SU-DHL-6 (cell line): ENCODE results near the gene PRDM16.

Source experiments
- H2AFZ ChIP-seq: fragments of 200-600 bp; sonication (generic); 2 replicates; pipeline ENCODE4 v1.6.1; 2014; ENCODE audit warnings: low read depth, mild to moderate bottlenecking, moderate library complexity, mixed read lengths, antibody characterized with exemption, low read length; ENCODE audit not compliant: severe bottlenecking
- H3F3A ChIP-seq: fragments of 200-600 bp; shearing (Covaris generic); 2 replicates; pipeline ENCODE4 v1.6.0; 2016; ENCODE audit warnings: antibody characterized with exemption, mild to moderate bottlenecking; ENCODE audit not compliant: insufficient read depth
- H3K27ac ChIP-seq: fragments of 200-600 bp; sonication (generic); 2 replicates; pipeline ENCODE4 v1.5.1; 2016; ENCODE audit warnings: low read depth, mild to moderate bottlenecking, low read length, moderate library complexity, mixed read lengths
- H3K27me3 ChIP-seq: fragments of 200-600 bp; sonication (generic), shearing (Covaris generic); 2 replicates; pipeline ENCODE4 v1.6.0; 2014; ENCODE audit warnings: mild to moderate bottlenecking, low read length
- H3K36me3 ChIP-seq: fragments of 200-600 bp; sonication (generic); 2 replicates; pipeline ENCODE4 v1.6.1; 2014; ENCODE audit warnings: mild to moderate bottlenecking, low read length, mixed read lengths
- H3K4me2 ChIP-seq: fragments of 300-600, 200-600 bp; shearing (Covaris generic), sonication (generic); 2 replicates; pipeline ENCODE4 v1.6.0; 2014; ENCODE audit warnings: low read length, low read depth, mild to moderate bottlenecking; ENCODE audit not compliant: poor library complexity, severe bottlenecking
- H3K4me3 ChIP-seq: fragments of 200-600 bp; sonication (generic); 2 replicates; pipeline ENCODE4 v1.5.1; 2014; ENCODE audit warnings: antibody characterized with exemption, low read length, mild to moderate bottlenecking, mixed read lengths; ENCODE audit not compliant: insufficient read depth, poor library complexity, severe bottlenecking
- H3K79me2 ChIP-seq: fragments of 200-600 bp; sonication (generic); 2 replicates; pipeline ENCODE4 v1.6.1; 2014; ENCODE audit warnings: mild to moderate bottlenecking, low read length, moderate library complexity; ENCODE audit not compliant: insufficient read depth
- H3K9ac ChIP-seq: fragments of 200-600 bp; sonication (generic); 2 replicates; pipeline ENCODE4 v1.7.0; 2014; ENCODE audit warnings: mild to moderate bottlenecking, low read length
- H3K9me2 ChIP-seq: fragments of 200-600 bp; sonication (generic); replicated peaks from 2 replicates; pipeline ENCODE4 v1.6.1; 2014; ENCODE audit warnings: low read length; ENCODE audit not compliant: insufficient read depth
- H3K9me3 ChIP-seq: fragments of 200-600 bp; sonication (generic); 2 replicates; pipeline ENCODE4 v1.6.1; 2014; ENCODE audit warnings: low read length, mixed read lengths; ENCODE audit not compliant: insufficient read depth
- H4K20me1 ChIP-seq: fragments of 200-600 bp; sonication (generic); 2 replicates; pipeline ENCODE4 v1.6.1; 2014; ENCODE audit warnings: low read depth, mild to moderate bottlenecking, antibody characterized with exemption, low read length, moderate library complexity, mixed read lengths
- CTCF ChIP-seq: fragments of 200-600 bp; sonication (generic); IDR thresholded peaks from one replicate; pipeline ENCODE4 v1.5.1; 2017; ENCODE audit warnings: antibody characterized with exemption, mild to moderate bottlenecking, low read length, moderate library complexity; ENCODE audit not compliant: insufficient read depth, poor library complexity, severe bottlenecking
- EZH2phosphoT487 ChIP-seq: fragments of 200-600 bp; sonication (generic), shearing (Covaris generic); conservative IDR thresholded peaks from 2 replicates; pipeline ENCODE4 v1.6.1; 2018; ENCODE audit warnings: mild to moderate bottlenecking, antibody characterized with exemption, low read length, moderate library complexity, mixed read lengths

PRDM16 gene

GRCh38 chr1:3464649-3465025, 395.6 kb downstream of the PRDM16 start:
- no peak overlapping the region for H3K9ac ChIP-seq
- TF ChIP-seq EZH2phosphoT487 (no peak), CTCF (no peak)
- no peaks in the 10 kb centered on the region for H4K20me1 ChIP-seq
- no peaks in the 10 kb centered on the region for H3K79me2 ChIP-seq
- H3K27me3 ChIP-seq: no peaks in the 10 kb centered on the region
- no peaks in the 10 kb centered on the region for H3K36me3 ChIP-seq
- H3F3A ChIP-seq: no peaks in the 10 kb centered on the region
- H3K4me3 ChIP-seq: no peak overlapping the region
- H3K9me2 ChIP-seq: no peaks in the 10 kb centered on the region
- no peak overlapping the region for H3K4me2 ChIP-seq
- H3K27ac ChIP-seq: no peak overlapping the region
- H3K9me3 ChIP-seq: no peaks in the 10 kb centered on the region
- H2AFZ ChIP-seq: no peak overlapping the region

GRCh38 chr1:3465091-3465934, 396.3 kb downstream of the PRDM16 start:
- Histone ChIP-seq H3K27me3 (no peaks in the 10 kb centered on the region), H4K20me1 (no peaks in the 10 kb centered on the region), H3F3A (no peaks in the 10 kb centered on the region), H3K9me2 (no peaks in the 10 kb centered on the region), H2AFZ (no peak overlapping the region), H3K27ac (no peak overlapping the region), H3K79me2 (no peaks in the 10 kb centered on the region), H3K9ac (no peak overlapping the region), H3K9me3 (no peaks in the 10 kb centered on the region), H3K4me2 (no peak overlapping the region), H3K36me3 (no peaks in the 10 kb centered on the region), H3K4me3 (no peak overlapping the region)
- TF ChIP-seq EZH2phosphoT487: no peak
- TF ChIP-seq CTCF: no peak

GRCh38 chr1:3465935-3466321, 396.9 kb downstream of the PRDM16 start:
- H3F3A ChIP-seq: no peaks in the 10 kb centered on the region
- no peaks in the 10 kb centered on the region for H3K79me2 ChIP-seq
- no peak overlapping the region for H3K4me2 ChIP-seq
- no peaks in the 10 kb centered on the region for H3K36me3 ChIP-seq
- H2AFZ ChIP-seq: no peak overlapping the region
- no peak for TF ChIP-seq EZH2phosphoT487
- H3K9ac ChIP-seq: no peak overlapping the region
- H3K9me2 ChIP-seq: no peaks in the 10 kb centered on the region
- H3K4me3 ChIP-seq: no peak overlapping the region
- H3K9me3 ChIP-seq: no peaks in the 10 kb centered on the region
- no peaks in the 10 kb centered on the region for H3K27me3 ChIP-seq
- H4K20me1 ChIP-seq: no peaks in the 10 kb centered on the region
- H3K27ac ChIP-seq: no peak overlapping the region

- Histone ChIP-seq H3K9me3 (no peaks in the 10 kb centered on the region), H3K36me3 (no peaks in the 10 kb centered on the region), H3K27ac (no peak overlapping the region), H3K4me3 (no peak overlapping the region), H2AFZ (no peak overlapping the region), H3K9ac (no peak overlapping the region), H4K20me1 (no peaks in the 10 kb centered on the region), H3K79me2 (no peaks in the 10 kb centered on the region), H3F3A (no peaks in the 10 kb centered on the region), H3K9me2 (no peaks in the 10 kb centered on the region), H3K4me2 (no peak overlapping the region), H3K27me3 (no peaks in the 10 kb centered on the region)
- TF ChIP-seq CTCF (no peak), EZH2phosphoT487 (no peak)
These were observed 397.5 kb downstream of the PRDM16 start for GRCh38 chr1:3466366-3467075.
